Astrocyte (in vitro differentiated cells and primary cell): ENCODE measurements around the gene BDH2. TPM values are rescaled to one million over a fixed set of nuclear protein-coding genes. Genes with fewer than 3 reads are reported as not detected.

Experiments
- DNase-seq: peaks from one replicate; pipeline ENCODE4 v3.0.0-alpha.2; 2010; ENCODE audit warnings: low read depth
- FAIRE-seq: peaks from 2 replicates; lab custom pipeline; 2011; peaks lifted over from hg19 to GRCh38; lab: Jason Lieb, UNC
- H2AFZ ChIP-seq: 2 replicates; pipeline ENCODE4 v1.6.0; 2012; ENCODE audit warnings: low read depth, low read length, inconsistent platforms
- H3K27ac ChIP-seq: 2 replicates; pipeline ENCODE4 v1.5.1; 2011; ENCODE audit warnings: low read depth, low read length, inconsistent platforms
- H3K27me3 ChIP-seq: 2 replicates; pipeline ENCODE4 v1.6.0; 2011; ENCODE audit warnings: low read length, inconsistent platforms; ENCODE audit not compliant: insufficient read depth
- H3K36me3 ChIP-seq: 2 replicates; pipeline ENCODE4 v1.5.1; 2011; ENCODE audit warnings: low read length, inconsistent platforms; ENCODE audit not compliant: insufficient read depth
- H3K4me1 ChIP-seq: 2 replicates; pipeline ENCODE4 v1.5.1; 2011; ENCODE audit warnings: low read length, inconsistent platforms; ENCODE audit not compliant: insufficient read depth
- H3K4me2 ChIP-seq: 2 replicates; pipeline ENCODE4 v1.6.0; 2012; ENCODE audit warnings: low read length, inconsistent platforms
- H3K4me3 ChIP-seq: 2 replicates; pipeline ENCODE4 v1.5.1; 2011; ENCODE audit warnings: low read depth, mild to moderate bottlenecking, low read length, inconsistent platforms; ENCODE audit not compliant: insufficient read depth
- H3K79me2 ChIP-seq: 2 replicates; pipeline ENCODE4 v1.6.0; 2012; ENCODE audit warnings: mild to moderate bottlenecking, low read length, inconsistent platforms; ENCODE audit not compliant: insufficient read depth
- H3K9ac ChIP-seq: 2 replicates; pipeline ENCODE4 v1.6.0; 2012; ENCODE audit warnings: mild to moderate bottlenecking, low read length, inconsistent platforms
- H3K9me3 ChIP-seq: 2 replicates; pipeline ENCODE4 v1.5.1; 2012; ENCODE audit warnings: low read depth, mild to moderate bottlenecking, low read length, inconsistent platforms; ENCODE audit not compliant: insufficient read depth
- H4K20me1 ChIP-seq: 2 replicates; pipeline ENCODE4 v1.6.0; 2012; ENCODE audit warnings: low read length, inconsistent platforms; ENCODE audit not compliant: insufficient read depth
- H3K27ac Mint-ChIP-seq: one replicate; pipeline ENCODE4 v1.8.0; 2021; ENCODE audit warnings: mild to moderate bottlenecking, mixed read lengths; ENCODE audit not compliant: unreplicated experiment
- H3K27me3 Mint-ChIP-seq: one replicate; pipeline ENCODE4 v1.8.0; 2021; ENCODE audit warnings: low read depth, mixed read lengths; ENCODE audit not compliant: unreplicated experiment
- H3K36me3 Mint-ChIP-seq: one replicate; pipeline ENCODE4 v1.8.0; 2021; ENCODE audit warnings: low read depth, mixed read lengths; ENCODE audit not compliant: unreplicated experiment
- H3K4me1 Mint-ChIP-seq: one replicate; pipeline ENCODE4 v1.8.0; 2021; ENCODE audit warnings: low read depth, mixed read lengths; ENCODE audit not compliant: unreplicated experiment
- H3K4me3 Mint-ChIP-seq: one replicate; pipeline ENCODE4 v1.8.0; 2021; ENCODE audit warnings: mild to moderate bottlenecking, moderate library complexity, mixed read lengths; ENCODE audit not compliant: unreplicated experiment
- H3K9me3 Mint-ChIP-seq: one replicate; pipeline ENCODE4 v1.8.0; 2021; ENCODE audit warnings: mild to moderate bottlenecking, mixed read lengths; ENCODE audit not compliant: unreplicated experiment
- EZH2 ChIP-seq: IDR thresholded peaks from 2 replicates; pipeline ENCODE4 v1.6.1; 2012; ENCODE audit warnings: mild to moderate bottlenecking, low read length, inconsistent platforms; ENCODE audit not compliant: insufficient read depth
- total RNA-seq: library from RNA; stranded (reverse); gene quantifications from 2 replicates; pipeline ENCODE4 v1.2.1, GENCODE V29; 2021
- TF ChIP-seq, protein P1 (sequence below): IDR thresholded peaks from 2 replicates; pipeline ENCODE4 v1.5.1; 2011; ENCODE audit warnings: low read depth, mild to moderate bottlenecking, inconsistent platforms, low read length, moderate library complexity; ENCODE audit not compliant: insufficient read depth

Gene BDH2
- total RNA-seq, 1 donor from 2014 or later, result 31.0 TPM

DNA sequence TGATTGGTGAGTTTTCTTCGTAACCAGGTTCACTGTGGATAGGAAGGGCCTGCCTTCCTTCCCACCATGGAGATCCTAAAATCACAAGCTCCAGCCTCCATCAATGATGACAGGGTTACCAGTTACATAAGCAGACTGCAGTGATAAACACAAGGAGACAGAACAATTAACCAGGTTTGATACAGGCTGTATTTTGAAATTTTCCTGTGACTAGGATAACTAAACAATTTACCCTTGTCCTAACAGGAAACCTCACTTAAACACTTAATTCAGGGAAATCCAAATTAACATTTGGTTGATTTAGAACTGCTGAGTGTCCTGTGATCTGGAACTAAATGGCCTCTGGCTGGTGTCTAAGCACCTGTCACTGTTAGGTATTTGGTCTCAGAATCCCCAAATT lies 20.0 kb downstream of the BDH2 start:
- Mint-ChIP-seq H3K27me3 (no peaks in the 10 kb centered on the region), H3K27ac (no peak overlapping the region), H3K4me3 (no peak overlapping the region), H3K36me3 (no peaks in the 10 kb centered on the region), H3K4me1 (no peaks in the 10 kb centered on the region), H3K9me3 (no peaks in the 10 kb centered on the region)
- H2AFZ ChIP-seq, result no peak overlapping the region
- no peak overlapping the region for H3K4me3 ChIP-seq
- peaks cover 4% of the 10 kb centered on the region for H3K36me3 ChIP-seq
- no peak overlapping the region for H3K9ac ChIP-seq
- no peaks in the 10 kb centered on the region for H4K20me1 ChIP-seq
- no peaks in the 10 kb centered on the region for H3K9me3 ChIP-seq
- H3K4me1 ChIP-seq, result peaks cover 12% of the 10 kb centered on the region
- no peak for TF ChIP-seq EZH2
- TF ChIP-seq, protein P1, sequence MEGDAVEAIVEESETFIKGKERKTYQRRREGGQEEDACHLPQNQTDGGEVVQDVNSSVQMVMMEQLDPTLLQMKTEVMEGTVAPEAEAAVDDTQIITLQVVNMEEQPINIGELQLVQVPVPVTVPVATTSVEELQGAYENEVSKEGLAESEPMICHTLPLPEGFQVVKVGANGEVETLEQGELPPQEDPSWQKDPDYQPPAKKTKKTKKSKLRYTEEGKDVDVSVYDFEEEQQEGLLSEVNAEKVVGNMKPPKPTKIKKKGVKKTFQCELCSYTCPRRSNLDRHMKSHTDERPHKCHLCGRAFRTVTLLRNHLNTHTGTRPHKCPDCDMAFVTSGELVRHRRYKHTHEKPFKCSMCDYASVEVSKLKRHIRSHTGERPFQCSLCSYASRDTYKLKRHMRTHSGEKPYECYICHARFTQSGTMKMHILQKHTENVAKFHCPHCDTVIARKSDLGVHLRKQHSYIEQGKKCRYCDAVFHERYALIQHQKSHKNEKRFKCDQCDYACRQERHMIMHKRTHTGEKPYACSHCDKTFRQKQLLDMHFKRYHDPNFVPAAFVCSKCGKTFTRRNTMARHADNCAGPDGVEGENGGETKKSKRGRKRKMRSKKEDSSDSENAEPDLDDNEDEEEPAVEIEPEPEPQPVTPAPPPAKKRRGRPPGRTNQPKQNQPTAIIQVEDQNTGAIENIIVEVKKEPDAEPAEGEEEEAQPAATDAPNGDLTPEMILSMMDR, result no peak
- H3K27me3 ChIP-seq, result no peaks in the 10 kb centered on the region
- no peak overlapping the region for H3K27ac ChIP-seq
- no peak for DNase-seq
- H3K79me2 ChIP-seq, result peaks cover 17% of the 10 kb centered on the region
- FAIRE-seq, result no peak
- no peak overlapping the region for H3K4me2 ChIP-seq

DNA sequence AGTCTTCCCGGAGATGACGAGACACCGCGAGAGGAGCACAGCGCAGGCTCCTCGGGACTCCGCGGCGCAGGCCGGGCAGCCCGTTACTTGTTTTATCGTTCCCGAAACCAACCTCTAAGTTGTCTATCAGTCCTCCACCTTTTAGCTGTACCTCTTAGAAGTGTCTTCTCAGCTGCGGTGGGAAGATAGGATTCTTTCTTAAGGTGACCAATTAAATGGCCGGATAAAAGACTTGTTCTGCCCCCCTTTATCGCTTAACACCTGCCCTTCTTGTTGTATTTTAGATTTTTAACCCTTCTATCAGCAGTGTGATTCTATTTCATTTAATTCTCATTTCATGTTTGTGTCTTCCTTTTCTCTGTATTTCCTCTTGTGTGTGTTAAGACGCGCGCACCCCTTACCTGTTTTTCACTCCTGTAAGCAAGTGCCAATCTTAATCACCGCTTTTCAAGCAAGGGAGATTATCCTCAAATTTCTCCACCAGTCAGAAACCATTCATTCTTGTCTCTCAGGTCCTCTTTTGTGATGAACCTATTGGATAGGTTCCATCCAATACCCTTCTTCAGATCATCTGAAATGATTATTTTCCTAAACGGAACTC lies 22.8 kb downstream of the BDH2 start, which contains the start of gene SLC9B2:
Gene SLC9B2 (minus strand): TSS at position 15 of the 601 bp plus-strand sequence. CDS start 9,211 bp downstream, outside the sequence.
- Mint-ChIP-seq H3K27ac (peak within 1 kb of the TSS; percentile 94), H3K27me3 (no peaks in the 10 kb centered on the region), H3K36me3 (no peaks in the 10 kb centered on the region), H3K4me1 (peaks cover 1% of the 10 kb centered on the region), H3K9me3 (no peaks in the 10 kb centered on the region), H3K4me3 (peak within 1 kb of the TSS; percentile 96)
- H3K36me3 ChIP-seq, result peaks cover 4% of the 10 kb centered on the region
- peaks cover 12% of the 10 kb centered on the region for H3K4me1 ChIP-seq
- H3K9me3 ChIP-seq, result no peaks in the 10 kb centered on the region
- TF ChIP-seq, protein P1, result no peak
- TF ChIP-seq EZH2, result no peak
- peak within 1 kb of the TSS; percentile 81 for H3K27ac ChIP-seq
- H3K27me3 ChIP-seq, result no peaks in the 10 kb centered on the region
- peak within 1 kb of the TSS; percentile 93 for H2AFZ ChIP-seq
- H3K9ac ChIP-seq, result peak within 1 kb of the TSS; percentile 91
- DNase-seq, result no peak
- H3K79me2 ChIP-seq, result peaks cover 34% of the 10 kb centered on the region
- H3K4me2 ChIP-seq, result peak within 1 kb of the TSS; percentile 92
- no peaks in the 10 kb centered on the region for H4K20me1 ChIP-seq
- no peak for FAIRE-seq
- H3K4me3 ChIP-seq, result peak within 1 kb of the TSS; percentile 82
